ENCODE data around the gene LUZP2.

LUZP2 gene

GRCh38 chr11:24619900-24620299 is 123.0 kb downstream of the LUZP2 start:
- TF ChIP-seq, protein P1, sequence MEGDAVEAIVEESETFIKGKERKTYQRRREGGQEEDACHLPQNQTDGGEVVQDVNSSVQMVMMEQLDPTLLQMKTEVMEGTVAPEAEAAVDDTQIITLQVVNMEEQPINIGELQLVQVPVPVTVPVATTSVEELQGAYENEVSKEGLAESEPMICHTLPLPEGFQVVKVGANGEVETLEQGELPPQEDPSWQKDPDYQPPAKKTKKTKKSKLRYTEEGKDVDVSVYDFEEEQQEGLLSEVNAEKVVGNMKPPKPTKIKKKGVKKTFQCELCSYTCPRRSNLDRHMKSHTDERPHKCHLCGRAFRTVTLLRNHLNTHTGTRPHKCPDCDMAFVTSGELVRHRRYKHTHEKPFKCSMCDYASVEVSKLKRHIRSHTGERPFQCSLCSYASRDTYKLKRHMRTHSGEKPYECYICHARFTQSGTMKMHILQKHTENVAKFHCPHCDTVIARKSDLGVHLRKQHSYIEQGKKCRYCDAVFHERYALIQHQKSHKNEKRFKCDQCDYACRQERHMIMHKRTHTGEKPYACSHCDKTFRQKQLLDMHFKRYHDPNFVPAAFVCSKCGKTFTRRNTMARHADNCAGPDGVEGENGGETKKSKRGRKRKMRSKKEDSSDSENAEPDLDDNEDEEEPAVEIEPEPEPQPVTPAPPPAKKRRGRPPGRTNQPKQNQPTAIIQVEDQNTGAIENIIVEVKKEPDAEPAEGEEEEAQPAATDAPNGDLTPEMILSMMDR (IDR thresholded peaks at IDR 0.05) = no peak
- Histone ChIP-seq H3K4me3 (ENCODE audit: low read depth in 1 of 2, low read length in 1 of 2) (no peak overlapping the region), H3K27ac (no peak overlapping the region), H3K27me3 (no peaks in the 10 kb centered on the region), H3K4me1 (ENCODE audit: control insufficient read depth in 1 of 2, insufficient read depth in 1 of 2, low read depth in 1 of 2, low read length in 1 of 2) (no peaks in the 10 kb centered on the region), H3K36me3 (no peaks in the 10 kb centered on the region), H3K9me3 (no peaks in the 10 kb centered on the region)

DNA sequence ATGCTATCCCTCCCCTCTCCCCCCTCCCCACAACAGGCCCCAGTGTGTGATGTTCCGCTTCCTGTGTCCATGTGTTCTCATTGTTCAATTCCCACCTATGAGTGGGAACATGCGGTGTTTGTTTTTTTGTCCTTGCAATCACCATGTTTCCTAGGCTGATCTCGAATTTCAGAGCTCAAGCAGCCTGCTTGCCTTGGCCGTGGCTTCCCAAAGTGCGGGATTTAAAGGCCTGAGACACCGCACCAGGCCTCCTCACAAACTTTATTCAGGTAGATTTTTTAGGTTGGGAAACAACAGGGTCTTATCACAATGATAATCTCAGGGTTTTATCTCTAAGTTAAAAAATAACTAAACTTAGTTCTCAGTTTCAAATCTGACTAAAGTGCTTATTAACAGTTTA is 125.4 kb downstream of the LUZP2 start:
- TF ChIP-seq, protein P1 (IDR thresholded peaks at IDR 0.05) = no peak
- Histone ChIP-seq H3K27ac (no peak overlapping the region), H3K27me3 (no peaks in the 10 kb centered on the region)

GRCh38 chr11:24623121-24623520 is 126.3 kb downstream of the LUZP2 start:
- H3K27me3 ChIP-seq = no peaks in the 10 kb centered on the region
- H3K4me3 ChIP-seq (ENCODE audit: low read depth in 1 of 2, low read length in 1 of 2) = no peak overlapping the region
- no peak overlapping the region for H3K27ac ChIP-seq
- H3K4me1 ChIP-seq (ENCODE audit: control insufficient read depth in 1 of 2, insufficient read depth in 1 of 2, low read depth in 1 of 2, low read length in 1 of 2) = no peaks in the 10 kb centered on the region
- no peaks in the 10 kb centered on the region for H3K36me3 ChIP-seq
- H3K9me3 ChIP-seq = no peaks in the 10 kb centered on the region
- TF ChIP-seq, protein P1 (IDR thresholded peaks at IDR 0.05) = no peak

More for the DNA sequence above, 125.4 kb downstream of the LUZP2 start:
- Histone ChIP-seq H3K4me1 (ENCODE audit: control insufficient read depth in 1 of 2, insufficient read depth in 1 of 2, low read depth in 1 of 2, low read length in 1 of 2) (no peaks in the 10 kb centered on the region), H3K4me3 (ENCODE audit: low read depth in 1 of 2, low read length in 1 of 2) (no peak overlapping the region), H3K36me3 (no peaks in the 10 kb centered on the region), H3K9me3 (no peaks in the 10 kb centered on the region)

DNA sequence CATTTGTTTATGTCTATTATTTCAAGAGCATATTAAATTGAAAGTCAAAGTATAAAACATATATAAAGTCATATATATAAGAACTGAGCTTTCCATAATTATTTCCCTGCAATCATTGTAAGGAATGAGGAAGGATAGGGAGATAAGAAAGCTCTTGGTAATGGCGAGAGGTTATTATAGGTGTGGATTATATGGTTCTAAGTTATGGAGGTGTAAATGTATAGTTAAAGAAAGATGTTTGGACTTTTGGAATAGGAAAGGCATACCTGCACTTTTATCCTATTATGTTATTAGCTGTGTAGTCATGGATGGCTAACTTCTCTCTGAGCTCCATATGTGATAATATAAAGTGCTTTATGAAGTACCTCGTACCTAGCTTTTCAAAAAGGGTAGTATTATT is 127.6 kb downstream of the LUZP2 start:
- H3K9me3 ChIP-seq = no peaks in the 10 kb centered on the region

GRCh38 chr11:24625975-24626374 is 129.1 kb downstream of the LUZP2 start:
- H3K36me3 ChIP-seq = no peaks in the 10 kb centered on the region
- no peak overlapping the region for H3K27ac ChIP-seq
- no peaks in the 10 kb centered on the region for H3K27me3 ChIP-seq
- H3K4me1 ChIP-seq (ENCODE audit: control insufficient read depth in 1 of 2, insufficient read depth in 1 of 2, low read depth in 1 of 2, low read length in 1 of 2) = no peaks in the 10 kb centered on the region
- H3K4me3 ChIP-seq (ENCODE audit: low read depth in 1 of 2, low read length in 1 of 2) = no peak overlapping the region
- no peaks in the 10 kb centered on the region for H3K9me3 ChIP-seq
- TF ChIP-seq, protein P1 (IDR thresholded peaks at IDR 0.05) = no peak

More for the DNA sequence above, 127.6 kb downstream of the LUZP2 start:
- Histone ChIP-seq H3K4me3 (ENCODE audit: low read depth in 1 of 2, low read length in 1 of 2) (no peak overlapping the region), H3K27me3 (no peaks in the 10 kb centered on the region), H3K4me1 (ENCODE audit: control insufficient read depth in 1 of 2, insufficient read depth in 1 of 2, low read depth in 1 of 2, low read length in 1 of 2) (no peaks in the 10 kb centered on the region), H3K36me3 (no peaks in the 10 kb centered on the region), H3K27ac (no peak overlapping the region)
- TF ChIP-seq, protein P1 (IDR thresholded peaks at IDR 0.05) = no peak

Data from neutrophil (primary cell).